Choroid plexus epithelial cell (primary cell): ENCODE results near the gene BFSP1.

Experiments
- DNase-seq: peaks from one replicate; pipeline ENCODE4 v3.0.0-alpha.2; 2010; ENCODE audit warnings: low read depth
- H3K4me3 ChIP-seq: 2 replicates; pipeline ENCODE4 v1.5.1; 2011; ENCODE audit warnings: low read depth, mild to moderate bottlenecking, control low read depth, low read length, moderate library complexity
- TF ChIP-seq, protein P1 (sequence below): conservative IDR thresholded peaks from 2 replicates; pipeline ENCODE4 v1.5.1; 2011; ENCODE audit warnings: low read depth, mild to moderate bottlenecking, control low read depth, inconsistent platforms, low read length, moderate library complexity

Gene BFSP1

GRCh38 chr20:17469246-17470030 lies 61.7 kb downstream of the BFSP1 start:
- no peak for DNase-seq
- TF ChIP-seq, protein P1, sequence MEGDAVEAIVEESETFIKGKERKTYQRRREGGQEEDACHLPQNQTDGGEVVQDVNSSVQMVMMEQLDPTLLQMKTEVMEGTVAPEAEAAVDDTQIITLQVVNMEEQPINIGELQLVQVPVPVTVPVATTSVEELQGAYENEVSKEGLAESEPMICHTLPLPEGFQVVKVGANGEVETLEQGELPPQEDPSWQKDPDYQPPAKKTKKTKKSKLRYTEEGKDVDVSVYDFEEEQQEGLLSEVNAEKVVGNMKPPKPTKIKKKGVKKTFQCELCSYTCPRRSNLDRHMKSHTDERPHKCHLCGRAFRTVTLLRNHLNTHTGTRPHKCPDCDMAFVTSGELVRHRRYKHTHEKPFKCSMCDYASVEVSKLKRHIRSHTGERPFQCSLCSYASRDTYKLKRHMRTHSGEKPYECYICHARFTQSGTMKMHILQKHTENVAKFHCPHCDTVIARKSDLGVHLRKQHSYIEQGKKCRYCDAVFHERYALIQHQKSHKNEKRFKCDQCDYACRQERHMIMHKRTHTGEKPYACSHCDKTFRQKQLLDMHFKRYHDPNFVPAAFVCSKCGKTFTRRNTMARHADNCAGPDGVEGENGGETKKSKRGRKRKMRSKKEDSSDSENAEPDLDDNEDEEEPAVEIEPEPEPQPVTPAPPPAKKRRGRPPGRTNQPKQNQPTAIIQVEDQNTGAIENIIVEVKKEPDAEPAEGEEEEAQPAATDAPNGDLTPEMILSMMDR: no peak
- H3K4me3 ChIP-seq: no peak overlapping the region

GRCh38 chr20:17468073-17468840 lies 62.9 kb downstream of the BFSP1 start:
- no peak overlapping the region for H3K4me3 ChIP-seq
- TF ChIP-seq, protein P1: no peak
- no peak for DNase-seq

- TF ChIP-seq, protein P1: no peak
- no peak overlapping the region for H3K4me3 ChIP-seq
- DNase-seq: no peak
Observed at GRCh38 chr20:17467120-17467655, 64.0 kb downstream of the BFSP1 start.

DNA sequence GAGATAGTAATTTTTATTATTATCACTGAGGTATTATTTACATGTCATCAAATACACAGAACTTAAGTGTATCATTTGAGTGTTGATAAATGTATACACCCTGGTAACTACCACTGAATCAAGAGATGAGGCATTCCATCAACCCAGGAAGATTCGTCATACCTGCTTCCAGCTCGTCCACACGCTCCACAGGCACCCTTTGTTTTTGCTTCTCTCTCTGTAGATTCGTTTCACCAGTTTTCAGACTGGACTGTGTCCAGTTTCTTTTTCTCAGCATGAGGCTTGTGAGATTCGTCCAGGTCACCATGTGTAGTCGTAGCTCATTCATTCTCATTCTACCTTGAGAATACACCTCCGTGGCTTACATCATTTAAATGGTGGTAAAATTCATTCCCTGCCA lies 64.5 kb downstream of the BFSP1 start:
- H3K4me3 ChIP-seq: no peak overlapping the region
- DNase-seq: no peak
- TF ChIP-seq, protein P1: no peak

DNA sequence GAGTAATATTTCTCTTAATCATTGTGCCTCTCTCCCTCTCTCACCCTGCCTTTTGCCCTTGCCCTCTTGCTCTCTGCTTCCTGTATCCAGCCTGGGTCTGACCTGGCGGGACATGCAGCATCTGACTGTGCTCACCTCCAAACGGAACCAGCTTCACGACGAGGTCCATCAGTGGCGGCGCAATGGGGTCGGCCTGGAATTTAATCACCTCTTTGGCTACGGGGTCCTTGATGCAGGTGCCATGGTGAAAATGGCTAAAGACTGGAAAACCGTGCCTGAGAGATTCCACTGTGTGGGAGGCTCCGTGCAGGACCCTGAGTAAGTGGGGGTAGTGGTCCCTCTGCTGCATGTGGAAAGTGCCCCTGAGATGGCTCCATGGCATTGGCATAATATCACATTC lies 65.9 kb downstream of the BFSP1 start:
- TF ChIP-seq, protein P1: no peak
- no peak for DNase-seq
- H3K4me3 ChIP-seq: no peak overlapping the region

DNA sequence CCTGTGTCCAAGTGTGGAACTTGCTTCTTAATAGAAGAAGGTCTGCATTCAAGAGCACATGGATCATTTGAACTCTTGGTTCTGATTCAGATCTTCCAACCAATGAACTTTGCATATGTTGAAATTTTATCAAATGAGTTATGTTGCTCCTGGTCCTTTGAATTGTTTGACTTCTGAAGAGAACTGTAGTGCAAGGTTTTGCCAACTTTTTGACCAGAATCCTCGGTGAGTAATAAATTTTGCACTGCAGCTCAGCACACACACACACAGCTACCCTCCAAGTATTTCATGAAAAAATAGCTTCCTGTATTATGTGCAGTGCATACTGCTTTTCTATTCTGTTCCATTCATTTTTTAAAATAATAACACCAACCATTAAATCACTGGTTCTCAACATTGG lies 67.5 kb downstream of the BFSP1 start:
- no peak for DNase-seq
- TF ChIP-seq, protein P1: no peak

More for the DNA sequence above, 67.5 kb downstream of the BFSP1 start:
- H3K4me3 ChIP-seq: no peak overlapping the region
